GM21526 (cell line): ENCODE data around the gene TMEM212.
"Not testable (repeated sequence)": the region's sequence is repeated elsewhere in the genome, so short reads cannot be mapped to it uniquely, and the experiment has no call there.

ENCODE experiments used
- ATAC-seq: cut with Tn5 transposase; IDR thresholded peaks from one replicate; pipeline ENCODE4 v1.9.1; 2021; ENCODE audit warnings: moderate library complexity; ENCODE audit not compliant: unreplicated experiment, low FRiP score

TMEM212 gene

GRCh38 chr3:171812811-171813210 lies 30.3 kb upstream of the TMEM212 start:
- ATAC-seq: no peak

- no peak for ATAC-seq
Measured at GRCh38 chr3:171813278-171813896, 29.8 kb upstream of the TMEM212 start.

- ATAC-seq: no peak
Measured at GRCh38 chr3:171813897-171814460, 29.2 kb upstream of the TMEM212 start.

- ATAC-seq: not testable (repeated sequence)
Measured at GRCh38 chr3:171814662-171815061, 28.5 kb upstream of the TMEM212 start.

- no peak for ATAC-seq
Measured at GRCh38 chr3:171815973-171816595, 27.1 kb upstream of the TMEM212 start.

- ATAC-seq: no peak
Measured at GRCh38 chr3:171817074-171817800, 25.9 kb upstream of the TMEM212 start.

- no peak for ATAC-seq
Measured at GRCh38 chr3:171821044-171821443, 22.1 kb upstream of the TMEM212 start.

- no peak for ATAC-seq
Measured at GRCh38 chr3:171821778-171822358, 21.3 kb upstream of the TMEM212 start.

- ATAC-seq: no peak
Measured at GRCh38 chr3:171822431-171823106, 20.6 kb upstream of the TMEM212 start.

- ATAC-seq: no peak
Measured at GRCh38 chr3:171824116-171824515, 19.0 kb upstream of the TMEM212 start.

- no peak for ATAC-seq
Measured at GRCh38 chr3:171824824-171825221, 18.3 kb upstream of the TMEM212 start.

- ATAC-seq: no peak
Measured at GRCh38 chr3:171825222-171825828, 17.8 kb upstream of the TMEM212 start.

GRCh38 chr3:171827385-171827784 lies 15.8 kb upstream of the TMEM212 start:
- no peak for ATAC-seq

- ATAC-seq: no peak
Measured at GRCh38 chr3:171827836-171828458, 15.2 kb upstream of the TMEM212 start.

GRCh38 chr3:171828902-171829770 lies 14.0 kb upstream of the TMEM212 start:
- ATAC-seq: no peak

GRCh38 chr3:171829841-171830517 lies 13.2 kb upstream of the TMEM212 start:
- ATAC-seq: no peak

GRCh38 chr3:171830518-171830875 lies 12.7 kb upstream of the TMEM212 start:
- ATAC-seq: no peak

- no peak for ATAC-seq
Measured at GRCh38 chr3:171831936-171832335, 11.2 kb upstream of the TMEM212 start.
